Measurements from ENCODE around the gene ZNF354C.

The ZNF354C gene

GRCh38 chr5:179061025-179061424, 852 bp downstream of the ZNF354C start:
- DNase-seq (ENCODE audit: low read depth in 1 of 2, low spot score in 1 of 2), result no peak
- H3K4me3 ChIP-seq (replicated peaks; ENCODE audit: insufficient read depth, low read length), result no peak overlapping the region
- H3K27ac ChIP-seq (replicated peaks), result no peak overlapping the region
- no peak for TF ChIP-seq GABPA (IDR thresholded peaks at IDR 0.05; ENCODE audit: low read depth)
- no peak for TF ChIP-seq CTCF (IDR thresholded peaks at IDR 0.05; ENCODE audit: insufficient read depth, low read length)
- TF ChIP-seq, protein P1, sequence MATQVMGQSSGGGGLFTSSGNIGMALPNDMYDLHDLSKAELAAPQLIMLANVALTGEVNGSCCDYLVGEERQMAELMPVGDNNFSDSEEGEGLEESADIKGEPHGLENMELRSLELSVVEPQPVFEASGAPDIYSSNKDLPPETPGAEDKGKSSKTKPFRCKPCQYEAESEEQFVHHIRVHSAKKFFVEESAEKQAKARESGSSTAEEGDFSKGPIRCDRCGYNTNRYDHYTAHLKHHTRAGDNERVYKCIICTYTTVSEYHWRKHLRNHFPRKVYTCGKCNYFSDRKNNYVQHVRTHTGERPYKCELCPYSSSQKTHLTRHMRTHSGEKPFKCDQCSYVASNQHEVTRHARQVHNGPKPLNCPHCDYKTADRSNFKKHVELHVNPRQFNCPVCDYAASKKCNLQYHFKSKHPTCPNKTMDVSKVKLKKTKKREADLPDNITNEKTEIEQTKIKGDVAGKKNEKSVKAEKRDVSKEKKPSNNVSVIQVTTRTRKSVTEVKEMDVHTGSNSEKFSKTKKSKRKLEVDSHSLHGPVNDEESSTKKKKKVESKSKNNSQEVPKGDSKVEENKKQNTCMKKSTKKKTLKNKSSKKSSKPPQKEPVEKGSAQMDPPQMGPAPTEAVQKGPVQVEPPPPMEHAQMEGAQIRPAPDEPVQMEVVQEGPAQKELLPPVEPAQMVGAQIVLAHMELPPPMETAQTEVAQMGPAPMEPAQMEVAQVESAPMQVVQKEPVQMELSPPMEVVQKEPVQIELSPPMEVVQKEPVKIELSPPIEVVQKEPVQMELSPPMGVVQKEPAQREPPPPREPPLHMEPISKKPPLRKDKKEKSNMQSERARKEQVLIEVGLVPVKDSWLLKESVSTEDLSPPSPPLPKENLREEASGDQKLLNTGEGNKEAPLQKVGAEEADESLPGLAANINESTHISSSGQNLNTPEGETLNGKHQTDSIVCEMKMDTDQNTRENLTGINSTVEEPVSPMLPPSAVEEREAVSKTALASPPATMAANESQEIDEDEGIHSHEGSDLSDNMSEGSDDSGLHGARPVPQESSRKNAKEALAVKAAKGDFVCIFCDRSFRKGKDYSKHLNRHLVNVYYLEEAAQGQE (IDR thresholded peaks at IDR 0.05; ENCODE audit: insufficient replicate concordance, low read depth), result no peak
- TF ChIP-seq SPI1 (IDR thresholded peaks at IDR 0.05; ENCODE audit: borderline replicate concordance, low read depth), result no peak
- no peak for TF ChIP-seq POLR2AphosphoS5 (IDR thresholded peaks at IDR 0.05; ENCODE audit: low read depth)
- H3K27me3 ChIP-seq (ENCODE audit: insufficient read depth, poor library complexity, severe bottlenecking), result no peaks in the 10 kb centered on the region

- Histone ChIP-seq H3K4me3 (replicated peaks; ENCODE audit: insufficient read depth, low read length) (no peak overlapping the region), H3K27me3 (ENCODE audit: insufficient read depth, poor library complexity, severe bottlenecking) (no peaks in the 10 kb centered on the region), H3K27ac (replicated peaks) (no peak overlapping the region)
- no peak for DNase-seq (ENCODE audit: low read depth in 1 of 2, low spot score in 1 of 2)
- TF ChIP-seq POLR2AphosphoS5 (IDR thresholded peaks at IDR 0.05; ENCODE audit: low read depth), result no peak
- TF ChIP-seq GABPA (IDR thresholded peaks at IDR 0.05; ENCODE audit: low read depth), result no peak
- TF ChIP-seq, protein P1 (IDR thresholded peaks at IDR 0.05; ENCODE audit: insufficient replicate concordance, low read depth), result no peak
- TF ChIP-seq CTCF (IDR thresholded peaks at IDR 0.05; ENCODE audit: insufficient read depth, low read length), result no peak
- TF ChIP-seq SPI1 (IDR thresholded peaks at IDR 0.05; ENCODE audit: borderline replicate concordance, low read depth), result no peak
These were observed 5.5 kb downstream of the ZNF354C start for GRCh38 chr5:179065703-179066102.

- no peaks in the 10 kb centered on the region for H3K27me3 ChIP-seq (ENCODE audit: insufficient read depth, poor library complexity, severe bottlenecking)
- TF ChIP-seq SPI1 (IDR thresholded peaks at IDR 0.05; ENCODE audit: borderline replicate concordance, low read depth) (no peak), GABPA (IDR thresholded peaks at IDR 0.05; ENCODE audit: low read depth) (no peak), POLR2AphosphoS5 (IDR thresholded peaks at IDR 0.05; ENCODE audit: low read depth) (no peak), CTCF (IDR thresholded peaks at IDR 0.05; ENCODE audit: insufficient read depth, low read length) (no peak)
- TF ChIP-seq, protein P1 (IDR thresholded peaks at IDR 0.05; ENCODE audit: insufficient replicate concordance, low read depth), result no peak
- no peak overlapping the region for H3K4me3 ChIP-seq (replicated peaks; ENCODE audit: insufficient read depth, low read length)
- no peak overlapping the region for H3K27ac ChIP-seq (replicated peaks)
- DNase-seq (ENCODE audit: low read depth in 1 of 2, low spot score in 1 of 2), result no peak
These were observed 19.2 kb downstream of the ZNF354C start for GRCh38 chr5:179079165-179079987.
